HCT116 (cell line): Measurements from ENCODE around the gene PLB1. TPM values are rescaled to one million over a fixed set of nuclear protein-coding genes. Genes with fewer than 3 reads are reported as not detected.

ENCODE experiments used
- ATAC-seq: fragments of 200-7000 bp; cut with Tn5 transposase; 2 replicates; pipeline ENCODE4 v1.9.1; 2020; ENCODE audit warnings: mild to moderate bottlenecking, moderate library complexity
- BruUV-seq: library from RNA; stranded (reverse); fragments of 400-500 nt; replicated peaks from 2 replicates; lab custom pipeline; 2021; lab: Mats Ljungman, UMichigan
- CTCF ChIA-PET: fragments of 300-600 bp; sonication (Branson Sonifier 250); formaldehyde crosslinking; loops from one replicate; lab custom pipeline; 2021; ENCODE audit warnings: antibody characterized with exemption; lab: Charles Lee
- POLR2A ChIA-PET: fragments of 300-600, 350-600 bp; sonication (Branson Sonifier 250); formaldehyde crosslinking; loops from one replicate; lab custom pipeline; 2021; ENCODE audit warnings: antibody characterized with exemption; lab: Charles Lee
- RAD21 ChIA-PET, 2 experiments: fragments of 300-600 bp; sonication (Branson Sonifier 250); formaldehyde crosslinking; loops; one replicate each; lab custom pipeline; 2023; ENCODE audit warnings: low total read pairs in 2 of 2; ENCODE audit not compliant: uncharacterized antibody in 2 of 2, unreplicated experiment in 2 of 2, low non-redundant PET in 1 of 2; lab: Charles Lee
- DNase-seq: peaks from one replicate; pipeline ENCODE4 v3.0.0-alpha.2; 2010; ENCODE audit warnings: low read depth, low spot score
- H2AFZ ChIP-seq: fragments of 200-600 bp; shearing (Covaris generic), sonication (generic); 2 replicates; pipeline ENCODE4 v1.6.1; 2017; ENCODE audit warnings: low read depth, mixed run types, mixed read lengths, antibody characterized with exemption, low read length; ENCODE audit not compliant: poor library complexity, severe bottlenecking
- H3K27ac ChIP-seq: 2 replicates; pipeline ENCODE4 v1.5.1; 2012; ENCODE audit warnings: low read depth, low read length
- H3K27me3 ChIP-seq: fragments of 200-600 bp; sonication (generic); 2 replicates; pipeline ENCODE4 v1.6.1; 2016; ENCODE audit warnings: mixed run types, low read length, mixed read lengths; ENCODE audit not compliant: insufficient read depth
- H3K36me3 ChIP-seq, 2 experiments: fragments of 200-500 bp in 1 of 2; fragments of 200-600 bp in 1 of 2; sonication (Bioruptor generic) in 1 of 2; sonication (generic) in 1 of 2; 2 replicates each; pipeline versions ENCODE4 v1.5.1 to v1.6.1; 2014 to 2016; ENCODE audit warnings: low read length in 2 of 2, inconsistent platforms in 1 of 2, mixed read lengths in 1 of 2, mixed run types in 1 of 2; ENCODE audit not compliant: insufficient read depth in 2 of 2, control insufficient read depth in 1 of 2
- H3K4me1 ChIP-seq, 2 experiments: fragments of 200-600 bp in 1 of 2; sonication (generic) in 1 of 2; 2 replicates each; pipeline versions ENCODE4 v1.5.1 to v1.6.1; 2012 to 2017; ENCODE audit warnings: low read length in 2 of 2, inconsistent platforms in 1 of 2, mild to moderate bottlenecking in 1 of 2, mixed read lengths in 1 of 2, mixed run types in 1 of 2, moderate library complexity in 1 of 2; ENCODE audit not compliant: insufficient read depth in 2 of 2, control insufficient read depth in 1 of 2
- H3K4me2 ChIP-seq: fragments of 200-600 bp; sonication (generic); 2 replicates; pipeline ENCODE4 v1.6.1; 2017; ENCODE audit warnings: mixed run types, low read length, mixed read lengths
- H3K4me3 ChIP-seq, 2 experiments: fragments of 200-600 bp in 1 of 2; sonication (generic) in 1 of 2; replicated peaks in 1 of 2; 2 replicates each; pipeline ENCODE4 v1.5.1; 2011 to 2016; ENCODE audit warnings: low read length in 2 of 2, control low read depth in 1 of 2, low read depth in 1 of 2, mild to moderate bottlenecking in 1 of 2, mixed read lengths in 1 of 2, mixed run types in 1 of 2
- H3K79me2 ChIP-seq: fragments of 200-600 bp; sonication (generic); 2 replicates; pipeline ENCODE4 v1.6.1; 2017; ENCODE audit warnings: mild to moderate bottlenecking, mixed run types, low read length, moderate library complexity, mixed read lengths; ENCODE audit not compliant: insufficient read depth
- H3K9ac ChIP-seq: fragments of 200-600 bp; sonication (generic); 2 replicates; pipeline ENCODE4 v1.6.1; 2016; ENCODE audit warnings: low read length, mixed read lengths
- H3K9me2 ChIP-seq: fragments of 200-600 bp; sonication (generic), shearing (Covaris generic); 2 replicates; pipeline ENCODE4 v1.6.1; 2017; ENCODE audit warnings: mixed run types, mild to moderate bottlenecking, moderate library complexity; ENCODE audit not compliant: insufficient read depth
- H3K9me3 ChIP-seq, 2 experiments: fragments of 200-500 bp in 1 of 2; fragments of 200-600 bp in 1 of 2; sonication (Bioruptor generic) in 1 of 2; sonication (generic) in 1 of 2; 2 replicates each; pipeline ENCODE4 v1.6.1; 2014 to 2017; ENCODE audit warnings: low read length in 2 of 2, mixed read lengths in 2 of 2, inconsistent platforms in 1 of 2, low read depth in 1 of 2, mild to moderate bottlenecking in 1 of 2, mixed run types in 1 of 2, moderate library complexity in 1 of 2; ENCODE audit not compliant: control insufficient read depth in 1 of 2, insufficient read depth in 1 of 2
- H4K20me1 ChIP-seq: fragments of 200-600 bp; sonication (generic), shearing (Covaris generic); 2 replicates; pipeline ENCODE4 v1.6.1; 2017; ENCODE audit warnings: mixed run types, mild to moderate bottlenecking, moderate library complexity; ENCODE audit not compliant: insufficient read depth
- CBX3 ChIP-seq: IDR thresholded peaks from 2 replicates; pipeline ENCODE4 v1.6.1; 2012; ENCODE audit warnings: low read depth
- CEBPB ChIP-seq: IDR thresholded peaks from 2 replicates; pipeline ENCODE4 v1.6.1; 2012; ENCODE audit warnings: low read depth
- EZH2phosphoT487 ChIP-seq: fragments of 200-600 bp; IDR thresholded peaks from 2 replicates; pipeline ENCODE4 v1.6.1; 2018; ENCODE audit warnings: antibody characterized with exemption, borderline replicate concordance
- FOSL1 ChIP-seq: IDR thresholded peaks from 2 replicates; pipeline ENCODE4 v1.6.1; 2012; ENCODE audit warnings: low read depth
- POLR2AphosphoS5 ChIP-seq: IDR thresholded peaks from 2 replicates; pipeline ENCODE4 v1.6.1; 2011; ENCODE audit warnings: mild to moderate bottlenecking, low read depth, low read length, moderate library complexity
- RAD21 ChIP-seq: IDR thresholded peaks from 2 replicates; pipeline ENCODE4 v1.6.1; 2012; ENCODE audit warnings: low read depth, mild to moderate bottlenecking
- SIN3A ChIP-seq: IDR thresholded peaks from 2 replicates; pipeline ENCODE4 v1.6.1; 2012; ENCODE audit warnings: low read depth
- TCF7L2 ChIP-seq: IDR thresholded peaks from 2 replicates; pipeline ENCODE4 v1.7.0; 2011; ENCODE audit warnings: borderline replicate concordance, inconsistent platforms; ENCODE audit not compliant: insufficient read depth, insufficient read length; ENCODE audit errors: extremely low read depth
- ZNF274 ChIP-seq: fragments of 200-500 bp; sonication (Bioruptor generic); IDR thresholded peaks from 2 replicates; pipeline ENCODE4 v1.6.1; 2014; ENCODE audit warnings: mild to moderate bottlenecking, low read depth, low read length, inconsistent platforms
- intact Hi-C: fragments of 100-400 bp; cut with micrococcal nuclease; formaldehyde crosslinking; loops from 2 replicates; pipeline ENCODE4 v1.10.0; 2022
- total RNA-seq: library from RNA; stranded (reverse); gene quantifications from one replicate; pipeline ENCODE4 v1.2.1, GENCODE V29; 2021; ENCODE audit not compliant: unreplicated experiment
- TF ChIP-seq, protein P1 (sequence below): IDR thresholded peaks from 2 replicates; pipeline ENCODE4 v1.6.1; 2012

Gene PLB1
- total RNA-seq, 1 experiment from 2014 or later: 0.49 TPM

DNA sequence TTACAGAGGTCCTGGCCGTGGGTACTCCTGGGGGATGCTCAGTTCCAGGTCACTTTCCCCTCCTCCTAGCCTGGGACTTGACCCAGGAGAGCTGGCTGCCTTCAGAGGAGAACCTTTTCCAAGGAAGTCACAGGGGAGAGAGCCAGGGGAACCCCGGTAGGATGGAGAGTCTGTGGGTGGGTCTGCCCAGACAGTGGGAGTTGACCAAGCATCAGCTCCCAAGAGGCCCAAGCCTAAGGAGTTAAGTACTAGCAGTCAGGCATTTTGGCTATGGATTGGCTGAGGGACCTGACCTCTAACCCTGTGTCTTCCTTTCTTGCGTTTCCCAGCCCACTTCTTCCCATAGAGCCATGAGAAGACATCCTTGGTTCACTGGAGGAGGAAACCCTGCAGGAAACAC is 48.8 kb upstream of the PLB1 start:
- Histone ChIP-seq H3K9me3 (no peaks in the 10 kb centered on the region), H3K36me3 (no peaks in the 10 kb centered on the region), H3K4me3 (no peak overlapping the region), H3K4me1 (peaks cover 12 to 48% of the 10 kb centered on the region in 2 experiments), H3K27ac (no peak overlapping the region), H3K9me2 (no peaks in the 10 kb centered on the region), H3K4me2 (no peak overlapping the region), H3K79me2 (no peaks in the 10 kb centered on the region), H3K27me3 (no peaks in the 10 kb centered on the region), H3K9ac (no peak overlapping the region), H2AFZ (no peak overlapping the region), H4K20me1 (no peaks in the 10 kb centered on the region)
- ChIA-PET POLR2A (no interaction called here), RAD21 (no interaction called here), CTCF (no interaction called here)
- DNase-seq: no peak
- intact Hi-C loops: no loop called here
- no peak for ATAC-seq
- TF ChIP-seq, protein P1, sequence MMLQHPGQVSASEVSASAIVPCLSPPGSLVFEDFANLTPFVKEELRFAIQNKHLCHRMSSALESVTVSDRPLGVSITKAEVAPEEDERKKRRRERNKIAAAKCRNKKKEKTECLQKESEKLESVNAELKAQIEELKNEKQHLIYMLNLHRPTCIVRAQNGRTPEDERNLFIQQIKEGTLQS: no peak
- no peak for TF ChIP-seq EZH2phosphoT487
- TF ChIP-seq SIN3A: no peak
- TF ChIP-seq RAD21: no peak
- no peak for TF ChIP-seq CBX3
- no peak for TF ChIP-seq CEBPB
- no peak for TF ChIP-seq ZNF274
- TF ChIP-seq FOSL1: no peak
- TF ChIP-seq TCF7L2: no peak
- no peak for TF ChIP-seq POLR2AphosphoS5
- BruUV-seq: no TSS peak
